Activated T-cell treated with anti-CD3 and anti-CD28 coated beads, Interleukin-2, amount 50 U/mL, for 72 hours (primary cell): ENCODE measurements around the gene ADM. TPM values are rescaled to one million over a fixed set of nuclear protein-coding genes. Genes with fewer than 3 reads are reported as not detected.
"Not testable (repeated sequence)": the region's sequence is repeated elsewhere in the genome, so short reads cannot be mapped to it uniquely, and the experiment has no call there.

ENCODE experiments used
- ATAC-seq, 2 donors: fragments of 150-1000 bp; cut with Tn5 transposase; replicated peaks in 1 of 2; 2 replicates each; pipeline ENCODE4 v1.10.0; 2021; ENCODE audit warnings: moderate library complexity in 2 of 2, mild to moderate bottlenecking in 1 of 2
- DNase-seq, 2 donors: peaks; one replicate each; pipeline ENCODE4 v3.0.0; 2021 to 2022; ENCODE audit warnings: mixed read lengths in 1 of 2
- H3K27ac Mint-ChIP-seq: one replicate; pipeline ENCODE4 v1.8.0; 2022; ENCODE audit warnings: mild to moderate bottlenecking, moderate library complexity, mixed read lengths
- H3K27me3 Mint-ChIP-seq: one replicate; pipeline ENCODE4 v1.8.0; 2022; ENCODE audit warnings: low read depth, mixed read lengths
- H3K36me3 Mint-ChIP-seq, 2 donors: one replicate each; pipeline ENCODE4 v1.8.0; 2022; ENCODE audit warnings: mixed read lengths in 2 of 2, mild to moderate bottlenecking in 1 of 2; ENCODE audit not compliant: insufficient read depth in 2 of 2
- H3K4me1 Mint-ChIP-seq: one replicate; pipeline ENCODE4 v1.8.0; 2022; ENCODE audit warnings: low read depth, mixed read lengths
- H3K4me3 Mint-ChIP-seq, 2 donors: one replicate each; pipeline ENCODE4 v1.8.0; 2022; ENCODE audit warnings: mild to moderate bottlenecking in 2 of 2, mixed read lengths in 2 of 2, moderate library complexity in 2 of 2
- H3K9me3 Mint-ChIP-seq, 2 donors: one replicate each; pipeline ENCODE4 v1.8.0; 2022; ENCODE audit warnings: mixed read lengths in 2 of 2
- total RNA-seq, 2 donors: library from RNA; stranded (reverse); gene quantifications; one replicate each; pipeline ENCODE4 v1.2.3, GENCODE V29; 2022

ADM gene
- 1 to 10 TPM; 2.0 to 4.6 TPM for total RNA-seq

- H3K4me3 Mint-ChIP-seq: peak within 1 kb of the TSS; percentile 92 to 93
- H3K27me3 Mint-ChIP-seq: peaks cover 79% of the 10 kb centered on the region
- no peaks in the 10 kb centered on the region for H3K9me3 Mint-ChIP-seq
- H3K27ac Mint-ChIP-seq: no peak within 1 kb of the TSS
- peaks cover 65% of the 10 kb centered on the region for H3K4me1 Mint-ChIP-seq
- H3K36me3 Mint-ChIP-seq: peaks cover 3 to 6% of the 10 kb centered on the region in 2 donors
- peak; percentile 50 to 62 for DNase-seq
- ATAC-seq: peak; percentile 18 to 37
Measured at GRCh38 chr11:10304495-10305261, at the start of gene ADM. Gene ADM (plus strand): TSS chr11:10305073. CDS start chr11:10305701, 628 bp downstream.

GRCh38 chr11:10255388-10256125 is 49.3 kb upstream of the ADM start:
- no peak overlapping the region for H3K4me3 Mint-ChIP-seq
- H3K27ac Mint-ChIP-seq: no peak overlapping the region
- ATAC-seq (no peak), DNase-seq (no peak)
- H3K36me3 Mint-ChIP-seq: no peaks in the 10 kb centered on the region
- no peaks in the 10 kb centered on the region for H3K27me3 Mint-ChIP-seq
- H3K4me1 Mint-ChIP-seq: no peaks in the 10 kb centered on the region
- H3K9me3 Mint-ChIP-seq: no peaks in the 10 kb centered on the region

- DNase-seq (no peak), ATAC-seq (no peak)
- H3K27ac Mint-ChIP-seq: no peak overlapping the region
- no peaks in the 10 kb centered on the region for H3K27me3 Mint-ChIP-seq
- no peaks in the 10 kb centered on the region for H3K36me3 Mint-ChIP-seq
- H3K4me3 Mint-ChIP-seq: no peak overlapping the region
- peaks cover 5% of the 10 kb centered on the region for H3K4me1 Mint-ChIP-seq
- no peaks in the 10 kb centered on the region for H3K9me3 Mint-ChIP-seq
Measured at GRCh38 chr11:10257478-10257877, 47.4 kb upstream of the ADM start.

- Mint-ChIP-seq H3K36me3 (no peaks in the 10 kb centered on the region), H3K27me3 (no peaks in the 10 kb centered on the region), H3K4me3 (no peak overlapping the region), H3K9me3 (no peaks in the 10 kb centered on the region), H3K4me1 (peaks cover 5% of the 10 kb centered on the region), H3K27ac (no peak overlapping the region)
- no peak for ATAC-seq
- DNase-seq: no peak
Measured at GRCh38 chr11:10261821-10262220, 43.1 kb upstream of the ADM start.

- Mint-ChIP-seq H3K27me3 (no peaks in the 10 kb centered on the region), H3K27ac (no peak overlapping the region), H3K9me3 (no peaks in the 10 kb centered on the region), H3K36me3 (no peaks in the 10 kb centered on the region), H3K4me3 (no peak overlapping the region), H3K4me1 (peaks cover 5% of the 10 kb centered on the region)
- ATAC-seq: no peak
- DNase-seq: no peak
Measured at GRCh38 chr11:10263929-10264328, 40.9 kb upstream of the ADM start.

GRCh38 chr11:10264716-10265115 is 40.2 kb upstream of the ADM start:
- not testable (repeated sequence) for DNase-seq, H3K27me3 Mint-ChIP-seq, H3K27ac Mint-ChIP-seq, H3K36me3 Mint-ChIP-seq, ATAC-seq, H3K4me3 Mint-ChIP-seq, H3K9me3 Mint-ChIP-seq, H3K4me1 Mint-ChIP-seq

GRCh38 chr11:10265936-10266335 is 38.9 kb upstream of the ADM start:
- H3K27me3 Mint-ChIP-seq: no peaks in the 10 kb centered on the region
- no peak for DNase-seq
- peaks cover 5% of the 10 kb centered on the region for H3K4me1 Mint-ChIP-seq
- no peak overlapping the region for H3K27ac Mint-ChIP-seq
- no peaks in the 10 kb centered on the region for H3K9me3 Mint-ChIP-seq
- no peaks in the 10 kb centered on the region for H3K36me3 Mint-ChIP-seq
- ATAC-seq: no peak
- H3K4me3 Mint-ChIP-seq: no peak overlapping the region

GRCh38 chr11:10267821-10268220 is 37.1 kb upstream of the ADM start:
- no peaks in the 10 kb centered on the region for H3K36me3 Mint-ChIP-seq
- H3K9me3 Mint-ChIP-seq: no peaks in the 10 kb centered on the region
- no peaks in the 10 kb centered on the region for H3K27me3 Mint-ChIP-seq
- ATAC-seq (no peak), DNase-seq (no peak)
- no peaks in the 10 kb centered on the region for H3K4me1 Mint-ChIP-seq
- no peak overlapping the region for H3K4me3 Mint-ChIP-seq
- no peak overlapping the region for H3K27ac Mint-ChIP-seq

GRCh38 chr11:10268746-10269488 is 36.0 kb upstream of the ADM start:
- H3K9me3 Mint-ChIP-seq: no peaks in the 10 kb centered on the region
- no peak overlapping the region for H3K27ac Mint-ChIP-seq
- H3K36me3 Mint-ChIP-seq: no peaks in the 10 kb centered on the region
- ATAC-seq (no peak), DNase-seq (no peak)
- H3K4me1 Mint-ChIP-seq: no peaks in the 10 kb centered on the region
- no peaks in the 10 kb centered on the region for H3K27me3 Mint-ChIP-seq
- no peak overlapping the region for H3K4me3 Mint-ChIP-seq

- H3K27ac Mint-ChIP-seq: no peak overlapping the region
- no peaks in the 10 kb centered on the region for H3K9me3 Mint-ChIP-seq
- H3K27me3 Mint-ChIP-seq: no peaks in the 10 kb centered on the region
- ATAC-seq (peak; percentile 53 to 56), DNase-seq (no peak)
- H3K4me3 Mint-ChIP-seq: no peak overlapping the region
- H3K4me1 Mint-ChIP-seq: peaks cover 9% of the 10 kb centered on the region
- no peaks in the 10 kb centered on the region for H3K36me3 Mint-ChIP-seq
Measured at GRCh38 chr11:10272132-10272531, 32.7 kb upstream of the ADM start.

GRCh38 chr11:10273738-10274137 is 31.1 kb upstream of the ADM start:
- Mint-ChIP-seq H3K27ac (no peak overlapping the region), H3K36me3 (no peaks in the 10 kb centered on the region), H3K4me1 (peaks cover 9% of the 10 kb centered on the region), H3K27me3 (no peaks in the 10 kb centered on the region), H3K4me3 (no peak overlapping the region), H3K9me3 (no peaks in the 10 kb centered on the region)
- ATAC-seq (no peak), DNase-seq (no peak)

- Mint-ChIP-seq H3K4me1 (peaks cover 9% of the 10 kb centered on the region), H3K4me3 (no peak overlapping the region), H3K27me3 (no peaks in the 10 kb centered on the region), H3K36me3 (no peaks in the 10 kb centered on the region), H3K9me3 (no peaks in the 10 kb centered on the region), H3K27ac (no peak overlapping the region)
- DNase-seq (no peak), ATAC-seq (no peak)
Measured at GRCh38 chr11:10274726-10275125, 30.1 kb upstream of the ADM start.

GRCh38 chr11:10275714-10276113 is 29.2 kb upstream of the ADM start:
- H3K9me3 Mint-ChIP-seq: no peaks in the 10 kb centered on the region
- ATAC-seq: no peak
- H3K27ac Mint-ChIP-seq: no peak overlapping the region
- no peak overlapping the region for H3K4me3 Mint-ChIP-seq
- no peaks in the 10 kb centered on the region for H3K27me3 Mint-ChIP-seq
- H3K4me1 Mint-ChIP-seq: peaks cover 9% of the 10 kb centered on the region
- DNase-seq: no peak
- no peaks in the 10 kb centered on the region for H3K36me3 Mint-ChIP-seq
